SK-N-SH treated with all-trans-retinoic acid at 6 μM for 48 hours (cell line): ENCODE results near the gene CMTR2.

Experiments used
- ATAC-seq: fragments of 200-7000 bp; cut with Tn5 transposase; 3 replicates; pipeline ENCODE4 v1.9.1; 2020; ENCODE audit warnings: mild to moderate bottlenecking, moderate library complexity
- CSDC2 ChIP-seq: fragments of 250-450 bp; sonication (Bioruptor Pico); IDR thresholded peaks from 2 replicates; pipeline ENCODE4 v1.5.0; 2020; ENCODE audit warnings: mild to moderate bottlenecking, moderate library complexity
- ESRRG ChIP-seq: fragments of 250-450 bp; sonication (Bioruptor Pico); IDR thresholded peaks from 2 replicates; pipeline ENCODE4 v1.6.1; 2021; ENCODE audit warnings: mild to moderate bottlenecking
- GLIS3 ChIP-seq: fragments of 250-450 bp; sonication (Bioruptor Pico); IDR thresholded peaks from 2 replicates; pipeline ENCODE4 v1.5.0; 2020; ENCODE audit warnings: mild to moderate bottlenecking, moderate library complexity
- ISL1 ChIP-seq: fragments of 250-450 bp; sonication (Bioruptor Pico); IDR thresholded peaks from 2 replicates; pipeline ENCODE4 v2.1.2; 2022; ENCODE audit warnings: mild to moderate bottlenecking, moderate library complexity
- PPARA ChIP-seq: fragments of 250-450 bp; sonication (Bioruptor Pico); IDR thresholded peaks from 2 replicates; pipeline ENCODE4 v1.5.0; 2020; ENCODE audit warnings: mild to moderate bottlenecking, borderline replicate concordance
- RARB ChIP-seq: fragments of 250-450 bp; sonication (Bioruptor Pico); IDR thresholded peaks from 2 replicates; pipeline ENCODE4 v1.8.0; 2021; ENCODE audit warnings: mild to moderate bottlenecking, moderate library complexity
- SNAI2 ChIP-seq: fragments of 250-450 bp; sonication (Bioruptor Pico); IDR thresholded peaks from 2 replicates; pipeline ENCODE4 v1.5.0; 2020; ENCODE audit warnings: mild to moderate bottlenecking, moderate library complexity
- TCF4 ChIP-seq: fragments of 250-450 bp; sonication (Bioruptor Pico); IDR thresholded peaks from 2 replicates; pipeline ENCODE4 v1.8.0; 2021; ENCODE audit warnings: mild to moderate bottlenecking, moderate library complexity, borderline replicate concordance
- TOX ChIP-seq: fragments of 250-450 bp; sonication (Bioruptor Pico); IDR thresholded peaks from 2 replicates; pipeline ENCODE4 v1.8.0; 2021; ENCODE audit warnings: mild to moderate bottlenecking, moderate library complexity, borderline replicate concordance
- ZC3H10 ChIP-seq: fragments of 250-450 bp; sonication (Bioruptor Pico); IDR thresholded peaks from 2 replicates; pipeline ENCODE4 v1.5.1; 2021; ENCODE audit warnings: mild to moderate bottlenecking, moderate library complexity
- ZFP3 ChIP-seq: fragments of 250-450 bp; sonication (Bioruptor Pico); IDR thresholded peaks from 2 replicates; pipeline ENCODE4 v1.5.0; 2020; ENCODE audit warnings: mild to moderate bottlenecking, moderate library complexity
- ZFP30 ChIP-seq: fragments of 450-650 bp; formaldehyde crosslinking; IDR thresholded peaks from 2 replicates; pipeline ENCODE4 v1.5.0; 2022; ENCODE audit warnings: mild to moderate bottlenecking, moderate library complexity
- ZNF565 ChIP-seq: fragments of 450-650 bp; formaldehyde crosslinking; conservative IDR thresholded peaks from 2 replicates; pipeline ENCODE4 v1.5.0; 2020; ENCODE audit warnings: low read depth, mild to moderate bottlenecking, moderate library complexity
- ZNF70 ChIP-seq: fragments of 450-650 bp; formaldehyde crosslinking; IDR thresholded peaks from 2 replicates; pipeline ENCODE4 v1.5.0; 2020; ENCODE audit warnings: mild to moderate bottlenecking, moderate library complexity
- ZNF8 ChIP-seq: fragments of 450-650 bp; formaldehyde crosslinking; IDR thresholded peaks from 2 replicates; pipeline ENCODE4 v1.5.0; 2020; ENCODE audit warnings: mild to moderate bottlenecking, moderate library complexity
- TF ChIP-seq, protein P1 (sequence below): fragments of 250-450 bp; sonication (Bioruptor Pico); IDR thresholded peaks from 2 replicates; pipeline ENCODE4 v1.5.1; 2021; ENCODE audit warnings: mild to moderate bottlenecking, moderate library complexity
- TF ChIP-seq, protein P2 (sequence below): fragments of 250-450 bp; sonication (Bioruptor Pico); IDR thresholded peaks from 2 replicates; pipeline ENCODE4 v1.8.0; 2021; ENCODE audit warnings: low read depth, mild to moderate bottlenecking, moderate library complexity, borderline replicate concordance
- TF ChIP-seq, protein P3 (sequence below): fragments of 250-450 bp; sonication (Bioruptor Pico); IDR thresholded peaks from 2 replicates; pipeline ENCODE4 v1.5.0; 2020; ENCODE audit warnings: mild to moderate bottlenecking, moderate library complexity
- TF ChIP-seq, protein P4 (sequence below): fragments of 250-450 bp; sonication (Bioruptor Pico); IDR thresholded peaks from 2 replicates; pipeline ENCODE4 v1.8.0; 2020; ENCODE audit warnings: mild to moderate bottlenecking, moderate library complexity, borderline replicate concordance
- TF ChIP-seq, protein P5 (sequence below): fragments of 250-450 bp; sonication (Bioruptor Pico); IDR thresholded peaks from 2 replicates; pipeline ENCODE4 v1.5.1; 2020; ENCODE audit warnings: low read depth, mild to moderate bottlenecking, moderate library complexity

The CMTR2 gene

DNA sequence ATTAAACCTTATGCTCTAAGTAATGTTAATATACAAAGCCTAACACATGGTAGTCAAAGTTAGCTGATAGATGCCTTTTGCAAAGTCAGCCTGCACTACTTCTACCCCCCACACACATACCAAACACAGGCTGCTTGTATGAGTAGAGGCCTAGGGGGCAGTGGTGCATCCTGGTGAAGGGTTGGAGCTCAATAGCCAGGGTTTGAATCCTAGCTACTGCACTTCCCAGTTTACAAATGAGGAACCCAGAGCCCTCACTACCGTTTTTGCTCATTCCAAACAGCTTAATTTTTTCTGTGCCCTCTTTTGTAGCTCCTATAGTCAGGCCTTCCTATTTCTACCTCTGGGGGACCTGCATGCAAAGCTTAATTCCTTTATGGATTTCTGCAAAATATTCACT is 39.8 kb downstream of the CMTR2 start:
- no peak for ATAC-seq
- no peak for TF ChIP-seq TCF4 (CRISPR knock-in tag)
- TF ChIP-seq GLIS3 (CRISPR knock-in tag), result no peak
- TF ChIP-seq, protein P1, sequence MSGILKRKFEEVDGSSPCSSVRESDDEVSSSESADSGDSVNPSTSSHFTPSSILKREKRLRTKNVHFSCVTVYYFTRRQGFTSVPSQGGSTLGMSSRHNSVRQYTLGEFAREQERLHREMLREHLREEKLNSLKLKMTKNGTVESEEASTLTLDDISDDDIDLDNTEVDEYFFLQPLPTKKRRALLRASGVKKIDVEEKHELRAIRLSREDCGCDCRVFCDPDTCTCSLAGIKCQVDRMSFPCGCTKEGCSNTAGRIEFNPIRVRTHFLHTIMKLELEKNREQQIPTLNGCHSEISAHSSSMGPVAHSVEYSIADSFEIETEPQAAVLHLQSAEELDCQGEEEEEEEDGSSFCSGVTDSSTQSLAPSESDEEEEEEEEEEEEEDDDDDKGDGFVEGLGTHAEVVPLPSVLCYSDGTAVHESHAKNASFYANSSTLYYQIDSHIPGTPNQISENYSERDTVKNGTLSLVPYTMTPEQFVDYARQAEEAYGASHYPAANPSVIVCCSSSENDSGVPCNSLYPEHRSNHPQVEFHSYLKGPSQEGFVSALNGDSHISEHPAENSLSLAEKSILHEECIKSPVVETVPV (CRISPR knock-in tag), result no peak
- no peak for TF ChIP-seq ESRRG (CRISPR knock-in tag)
- no peak for TF ChIP-seq ZFP3 (CRISPR knock-in tag)
- TF ChIP-seq, protein P2, sequence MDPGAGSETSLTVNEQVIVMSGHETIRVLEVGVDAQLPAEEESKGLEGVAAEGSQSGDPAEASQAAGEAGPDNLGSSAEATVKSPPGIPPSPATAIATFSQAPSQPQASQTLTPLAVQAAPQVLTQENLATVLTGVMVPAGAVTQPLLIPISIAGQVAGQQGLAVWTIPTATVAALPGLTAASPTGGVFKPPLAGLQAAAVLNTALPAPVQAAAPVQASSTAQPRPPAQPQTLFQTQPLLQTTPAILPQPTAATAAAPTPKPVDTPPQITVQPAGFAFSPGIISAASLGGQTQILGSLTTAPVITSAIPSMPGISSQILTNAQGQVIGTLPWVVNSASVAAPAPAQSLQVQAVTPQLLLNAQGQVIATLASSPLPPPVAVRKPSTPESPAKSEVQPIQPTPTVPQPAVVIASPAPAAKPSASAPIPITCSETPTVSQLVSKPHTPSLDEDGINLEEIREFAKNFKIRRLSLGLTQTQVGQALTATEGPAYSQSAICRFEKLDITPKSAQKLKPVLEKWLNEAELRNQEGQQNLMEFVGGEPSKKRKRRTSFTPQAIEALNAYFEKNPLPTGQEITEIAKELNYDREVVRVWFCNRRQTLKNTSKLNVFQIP (CRISPR knock-in tag), result no peak
- no peak for TF ChIP-seq ZC3H10
- TF ChIP-seq ZFP30 (CRISPR knock-in tag), result no peak
- no peak for TF ChIP-seq ZNF565 (CRISPR knock-in tag)
- TF ChIP-seq ISL1, result no peak
- no peak for TF ChIP-seq RARB
- TF ChIP-seq, protein P3, sequence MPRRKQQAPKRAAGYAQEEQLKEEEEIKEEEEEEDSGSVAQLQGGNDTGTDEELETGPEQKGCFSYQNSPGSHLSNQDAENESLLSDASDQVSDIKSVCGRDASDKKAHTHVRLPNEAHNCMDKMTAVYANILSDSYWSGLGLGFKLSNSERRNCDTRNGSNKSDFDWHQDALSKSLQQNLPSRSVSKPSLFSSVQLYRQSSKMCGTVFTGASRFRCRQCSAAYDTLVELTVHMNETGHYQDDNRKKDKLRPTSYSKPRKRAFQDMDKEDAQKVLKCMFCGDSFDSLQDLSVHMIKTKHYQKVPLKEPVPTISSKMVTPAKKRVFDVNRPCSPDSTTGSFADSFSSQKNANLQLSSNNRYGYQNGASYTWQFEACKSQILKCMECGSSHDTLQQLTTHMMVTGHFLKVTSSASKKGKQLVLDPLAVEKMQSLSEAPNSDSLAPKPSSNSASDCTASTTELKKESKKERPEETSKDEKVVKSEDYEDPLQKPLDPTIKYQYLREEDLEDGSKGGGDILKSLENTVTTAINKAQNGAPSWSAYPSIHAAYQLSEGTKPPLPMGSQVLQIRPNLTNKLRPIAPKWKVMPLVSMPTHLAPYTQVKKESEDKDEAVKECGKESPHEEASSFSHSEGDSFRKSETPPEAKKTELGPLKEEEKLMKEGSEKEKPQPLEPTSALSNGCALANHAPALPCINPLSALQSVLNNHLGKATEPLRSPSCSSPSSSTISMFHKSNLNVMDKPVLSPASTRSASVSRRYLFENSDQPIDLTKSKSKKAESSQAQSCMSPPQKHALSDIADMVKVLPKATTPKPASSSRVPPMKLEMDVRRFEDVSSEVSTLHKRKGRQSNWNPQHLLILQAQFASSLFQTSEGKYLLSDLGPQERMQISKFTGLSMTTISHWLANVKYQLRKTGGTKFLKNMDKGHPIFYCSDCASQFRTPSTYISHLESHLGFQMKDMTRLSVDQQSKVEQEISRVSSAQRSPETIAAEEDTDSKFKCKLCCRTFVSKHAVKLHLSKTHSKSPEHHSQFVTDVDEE (CRISPR knock-in tag), result no peak
- TF ChIP-seq CSDC2 (CRISPR knock-in tag), result no peak
- no peak for TF ChIP-seq ZNF70 (CRISPR knock-in tag)
- no peak for TF ChIP-seq PPARA
- TF ChIP-seq, protein P4, sequence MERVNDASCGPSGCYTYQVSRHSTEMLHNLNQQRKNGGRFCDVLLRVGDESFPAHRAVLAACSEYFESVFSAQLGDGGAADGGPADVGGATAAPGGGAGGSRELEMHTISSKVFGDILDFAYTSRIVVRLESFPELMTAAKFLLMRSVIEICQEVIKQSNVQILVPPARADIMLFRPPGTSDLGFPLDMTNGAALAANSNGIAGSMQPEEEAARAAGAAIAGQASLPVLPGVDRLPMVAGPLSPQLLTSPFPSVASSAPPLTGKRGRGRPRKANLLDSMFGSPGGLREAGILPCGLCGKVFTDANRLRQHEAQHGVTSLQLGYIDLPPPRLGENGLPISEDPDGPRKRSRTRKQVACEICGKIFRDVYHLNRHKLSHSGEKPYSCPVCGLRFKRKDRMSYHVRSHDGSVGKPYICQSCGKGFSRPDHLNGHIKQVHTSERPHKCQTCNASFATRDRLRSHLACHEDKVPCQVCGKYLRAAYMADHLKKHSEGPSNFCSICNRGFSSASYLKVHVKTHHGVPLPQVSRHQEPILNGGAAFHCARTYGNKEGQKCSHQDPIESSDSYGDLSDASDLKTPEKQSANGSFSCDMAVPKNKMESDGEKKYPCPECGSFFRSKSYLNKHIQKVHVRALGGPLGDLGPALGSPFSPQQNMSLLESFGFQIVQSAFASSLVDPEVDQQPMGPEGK (CRISPR knock-in tag), result no peak
- TF ChIP-seq, all 23 proteins: peak for 0

DNA sequence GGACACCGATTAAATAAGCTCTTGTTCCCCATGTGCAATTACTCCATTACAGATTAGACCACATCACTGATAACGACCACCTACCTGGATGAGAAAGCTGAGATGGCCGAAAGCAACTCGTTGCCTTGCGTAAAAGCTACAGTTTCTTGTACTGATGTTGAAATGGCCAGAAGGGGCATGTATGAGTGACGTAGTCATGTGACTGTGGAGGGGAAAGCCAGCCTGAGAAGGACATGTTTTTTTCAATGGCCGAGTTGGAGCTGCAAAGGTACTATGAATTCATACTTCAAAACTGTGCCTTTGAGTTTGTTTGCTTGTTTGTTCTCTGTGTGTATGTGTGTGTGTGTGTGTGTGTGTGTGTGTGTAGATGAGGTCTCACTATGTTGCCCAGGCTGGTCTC is 41.7 kb downstream of the CMTR2 start:
- ATAC-seq, result no peak
- TF ChIP-seq ZNF8 (no peak), ZFP30 (CRISPR knock-in tag) (no peak), ESRRG (CRISPR knock-in tag) (no peak), ZNF70 (CRISPR knock-in tag) (no peak), ZNF565 (CRISPR knock-in tag) (no peak), TOX (no peak), SNAI2 (CRISPR knock-in tag) (no peak), RARB (no peak)
- TF ChIP-seq, protein P1 (CRISPR knock-in tag), result no peak
- TF ChIP-seq, protein P5, sequence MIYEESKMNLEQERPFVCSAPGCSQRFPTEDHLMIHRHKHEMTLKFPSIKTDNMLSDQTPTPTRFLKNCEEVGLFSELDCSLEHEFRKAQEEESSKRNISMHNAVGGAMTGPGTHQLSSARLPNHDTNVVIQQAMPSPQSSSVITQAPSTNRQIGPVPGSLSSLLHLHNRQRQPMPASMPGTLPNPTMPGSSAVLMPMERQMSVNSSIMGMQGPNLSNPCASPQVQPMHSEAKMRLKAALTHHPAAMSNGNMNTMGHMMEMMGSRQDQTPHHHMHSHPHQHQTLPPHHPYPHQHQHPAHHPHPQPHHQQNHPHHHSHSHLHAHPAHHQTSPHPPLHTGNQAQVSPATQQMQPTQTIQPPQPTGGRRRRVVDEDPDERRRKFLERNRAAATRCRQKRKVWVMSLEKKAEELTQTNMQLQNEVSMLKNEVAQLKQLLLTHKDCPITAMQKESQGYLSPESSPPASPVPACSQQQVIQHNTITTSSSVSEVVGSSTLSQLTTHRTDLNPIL, result no peak

DNA sequence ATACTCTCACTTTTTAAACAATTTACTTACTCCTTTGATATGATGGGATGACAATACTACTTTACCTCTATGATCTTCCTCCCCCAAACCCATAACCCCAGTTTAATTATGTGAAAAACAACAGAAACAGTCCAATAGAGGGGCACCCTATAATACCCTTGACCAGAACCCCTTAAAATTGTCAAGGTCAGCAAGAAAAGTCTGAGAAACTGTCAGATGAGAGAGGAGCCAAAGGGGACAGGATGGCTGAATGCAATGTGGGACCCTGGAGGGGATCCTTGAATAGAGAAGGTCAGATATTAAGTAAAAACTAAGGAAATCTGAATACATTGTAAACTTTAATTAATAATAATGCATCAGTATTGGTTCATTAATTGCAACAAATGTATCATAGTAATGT is 42.9 kb downstream of the CMTR2 start:
- no peak for TF ChIP-seq PPARA
- no peak for TF ChIP-seq GLIS3 (CRISPR knock-in tag)
- no peak for TF ChIP-seq ISL1
- no peak for TF ChIP-seq ESRRG (CRISPR knock-in tag)
- TF ChIP-seq, protein P2 (CRISPR knock-in tag), result no peak
- TF ChIP-seq, all 23 proteins: peak for 0
- ATAC-seq, result no peak
